ENCODE results near the gene SMIM7. TPM values are rescaled to one million over a fixed set of nuclear protein-coding genes. Genes with fewer than 3 reads are reported as not detected.

The SMIM7 gene
- total and polyA plus RNA-seq, 2 of the 13 experiments (the other 11 are each of a cell fraction or from before 2014, with no cell fraction given): 55.7 to 74.9 TPM

GRCh38 chr19:16628183-16628983 is 31.6 kb downstream of the SMIM7 start, which contains the start of gene MED26 (continued):
- TF ChIP-seq ZNF468 (CRISPR knock-in tag; IDR thresholded peaks at IDR 0.05): no peak
- no peak for TF ChIP-seq USF2 (IDR thresholded peaks at IDR 0.05; ENCODE audit: low read depth, low read length)
- no peak for TF ChIP-seq USF2 (CRISPR knock-in tag; IDR thresholded peaks at IDR 0.05; ENCODE audit: borderline replicate concordance)
- no peak for TF ChIP-seq ZNF615 (CRISPR knock-in tag; IDR thresholded peaks at IDR 0.05; ENCODE audit: borderline replicate concordance)
- TF ChIP-seq ZNF577 (CRISPR knock-in tag; IDR thresholded peaks at IDR 0.05; ENCODE audit: borderline replicate concordance, low read depth): no peak
- TF ChIP-seq ZNF563 (CRISPR knock-in tag; IDR thresholded peaks at IDR 0.05): peak; percentile 87; the same call in 1 of the 2 replicates
- no peak; the same call in 1 of the 2 replicates for TF ChIP-seq ZNF501 (CRISPR knock-in tag; IDR thresholded peaks at IDR 0.05)
- TF ChIP-seq MZF1 (CRISPR knock-in tag; IDR thresholded peaks at IDR 0.05; ENCODE audit: borderline replicate concordance): no peak
- TF ChIP-seq FOXP4 (CRISPR knock-in tag; IDR thresholded peaks at IDR 0.05): no peak; the same call in 1 of the 2 replicates
- TF ChIP-seq ZNF746 (CRISPR knock-in tag; IDR thresholded peaks at IDR 0.05): peak; percentile 53; the same call in 1 of the 2 replicates
- TF ChIP-seq ZNF713 (CRISPR knock-in tag; IDR thresholded peaks at IDR 0.05): no peak
- peak; percentile 71; the same call in 1 of the 2 replicates for TF ChIP-seq ZNF670 (CRISPR knock-in tag; IDR thresholded peaks at IDR 0.05; ENCODE audit: borderline replicate concordance)
- TF ChIP-seq ZNF350 (CRISPR knock-in tag; IDR thresholded peaks at IDR 0.05; ENCODE audit: borderline replicate concordance, low read depth): peak; percentile 77; the same call in 1 of the 2 replicates
- TF ChIP-seq ELF4 (CRISPR knock-in tag; IDR thresholded peaks at IDR 0.05; ENCODE audit: borderline replicate concordance): no peak
- TF ChIP-seq IKZF4 (CRISPR knock-in tag; IDR thresholded peaks at IDR 0.05; ENCODE audit: borderline replicate concordance, low read depth, not compliant biosample characterization): peak; percentile 28
- no peak for TF ChIP-seq CENPX (CRISPR knock-in tag; IDR thresholded peaks at IDR 0.05)
- no peak for TF ChIP-seq JARID2 (CRISPR knock-in tag; IDR thresholded peaks at IDR 0.05; ENCODE audit: insufficient replicate concordance)
- TF ChIP-seq ZNF609 (CRISPR knock-in tag; IDR thresholded peaks at IDR 0.05; ENCODE audit: borderline replicate concordance): peak; percentile 49; the same call in 1 of the 2 replicates
